GOT3 (cell line): Measurements from ENCODE around the gene GRID1.

Experiments
- DNase-seq: peaks from one replicate; lab custom pipeline; 2025; ENCODE audit warnings: mixed read lengths; lab: John Stamatoyannopoulos, UW

The GRID1 gene

GRCh38 chr10:85615556-85615955 lies 751.0 kb downstream of the GRID1 start:
- DNase-seq: no peak

- DNase-seq: no peak
Observed at GRCh38 chr10:85614981-85615380, 751.6 kb downstream of the GRID1 start.

GRCh38 chr10:85614566-85614965 lies 752.0 kb downstream of the GRID1 start:
- DNase-seq: no peak

- DNase-seq: no peak
Observed at GRCh38 chr10:85613391-85613790, 753.2 kb downstream of the GRID1 start.

- no peak for DNase-seq
Observed at GRCh38 chr10:85612833-85613232, 753.8 kb downstream of the GRID1 start.

GRCh38 chr10:85612378-85612775 lies 754.2 kb downstream of the GRID1 start:
- no peak for DNase-seq

- no peak for DNase-seq
Observed at GRCh38 chr10:85611746-85612377, 754.7 kb downstream of the GRID1 start.

- DNase-seq: no peak
Observed at GRCh38 chr10:85611093-85611740, 755.4 kb downstream of the GRID1 start.

GRCh38 chr10:85610381-85611092 lies 756.1 kb downstream of the GRID1 start:
- DNase-seq: no peak

GRCh38 chr10:85609509-85609908 lies 757.1 kb downstream of the GRID1 start:
- DNase-seq: no peak

GRCh38 chr10:85608706-85609105 lies 757.9 kb downstream of the GRID1 start:
- no peak for DNase-seq

- no peak for DNase-seq
Observed at GRCh38 chr10:85607043-85607695, 759.4 kb downstream of the GRID1 start.

- no peak for DNase-seq
Observed at GRCh38 chr10:85606401-85606800, 760.2 kb downstream of the GRID1 start.

GRCh38 chr10:85604884-85605283 lies 761.7 kb downstream of the GRID1 start:
- no peak for DNase-seq

- no peak for DNase-seq
Observed at GRCh38 chr10:85604136-85604725, 762.4 kb downstream of the GRID1 start.

- no peak for DNase-seq
Observed at GRCh38 chr10:85603151-85603940, 763.2 kb downstream of the GRID1 start.

- no peak for DNase-seq
Observed at GRCh38 chr10:85602713-85603112, 763.9 kb downstream of the GRID1 start.

- no peak for DNase-seq
Observed at GRCh38 chr10:85602306-85602705, 764.3 kb downstream of the GRID1 start.

GRCh38 chr10:85601526-85601925 lies 765.1 kb downstream of the GRID1 start:
- DNase-seq: no peak

GRCh38 chr10:85600744-85601081 lies 765.9 kb downstream of the GRID1 start:
- DNase-seq: no peak

- DNase-seq: no peak
Observed at GRCh38 chr10:85600026-85600743, 766.4 kb downstream of the GRID1 start.
